Epidermal melanocyte (primary cell): ENCODE data around the gene COG7.
"Not testable (repeated sequence)": the region's sequence is repeated elsewhere in the genome, so short reads cannot be mapped to it uniquely, and the experiment has no call there.

Source experiments
- DNase-seq: peaks from one replicate; pipeline ENCODE4 v3.0.0; 2011; ENCODE audit warnings: low spot score; ENCODE audit not compliant: insufficient read length

COG7 gene

DNA sequence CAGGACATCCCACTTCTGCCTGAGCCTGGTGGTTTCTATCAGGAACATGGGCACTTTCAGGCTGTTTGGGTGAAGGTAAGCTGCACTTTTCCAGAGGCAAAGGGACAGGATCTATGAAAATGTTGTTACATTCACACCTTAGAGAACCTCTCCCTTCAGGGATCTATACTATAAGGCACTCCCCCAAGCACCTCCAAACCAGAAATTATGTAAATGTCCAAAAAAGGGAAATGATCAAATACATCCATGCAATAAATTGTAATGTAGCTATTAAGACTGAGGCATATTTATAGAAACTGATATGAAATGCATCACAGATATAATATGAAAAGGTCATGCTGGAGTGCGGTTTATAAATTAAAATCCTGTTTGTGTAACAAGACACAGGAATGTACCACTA, 23.3 kb upstream of the COG7 start:
- no peak for DNase-seq

GRCh38 chr16:23469814-23470213, 16.8 kb upstream of the COG7 start:
- no peak for DNase-seq

DNA sequence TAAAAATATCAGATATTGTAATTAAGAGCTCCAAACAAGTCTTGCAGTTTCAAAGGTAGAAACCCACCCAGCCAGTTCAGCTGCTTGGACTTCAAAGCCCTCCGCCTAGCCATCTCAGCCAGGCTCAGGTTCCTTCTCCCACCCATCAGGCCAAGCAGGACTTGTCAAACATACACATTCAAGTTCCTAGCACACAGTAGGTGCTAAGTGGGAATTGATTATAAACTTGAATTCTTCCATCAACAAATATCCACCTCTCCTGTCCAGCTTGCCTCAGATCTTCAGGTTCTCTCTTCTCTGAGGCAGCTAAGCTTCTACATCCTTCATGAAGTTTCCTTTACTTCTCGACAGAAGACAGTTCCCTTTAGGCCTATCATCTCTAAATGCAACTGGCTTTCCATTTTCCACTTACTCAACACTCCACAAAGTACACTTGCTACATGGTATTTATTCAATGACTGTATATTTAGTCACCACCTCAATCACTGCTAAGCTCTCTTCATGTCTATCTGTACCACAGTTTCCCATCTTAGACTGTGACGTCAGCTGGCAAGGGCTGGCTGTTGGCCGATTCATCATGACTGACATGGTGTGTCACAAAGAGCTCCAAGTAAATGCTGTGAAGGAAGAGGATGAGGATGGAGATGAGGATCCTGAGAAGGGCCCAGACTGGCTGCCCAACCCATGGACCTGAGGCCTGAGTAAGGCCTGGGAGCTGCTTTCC, 13.3 kb upstream of the COG7 start:
- no peak for DNase-seq

DNA sequence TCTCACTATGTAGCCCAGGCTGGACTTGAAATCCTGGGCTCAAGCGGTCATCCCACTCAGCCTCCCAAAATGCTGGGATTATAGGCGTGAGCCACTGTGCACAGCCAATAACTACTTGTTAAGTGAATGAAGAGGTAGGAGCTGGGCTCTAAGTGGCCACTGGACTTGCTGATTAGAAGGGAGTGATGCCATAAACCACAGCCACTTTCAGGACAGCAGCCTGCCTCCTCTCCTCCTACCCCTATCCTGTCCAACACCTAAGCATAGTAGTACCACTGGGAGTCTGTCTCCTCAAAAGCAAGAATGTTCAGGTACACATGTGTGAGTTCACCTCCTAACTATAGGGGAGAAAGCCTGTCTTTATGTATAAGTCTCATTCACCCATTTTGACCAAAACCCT, 12.2 kb upstream of the COG7 start:
- DNase-seq: no peak

- DNase-seq: no peak
Measured at GRCh38 chr16:23464196-23464595, 11.2 kb upstream of the COG7 start.

- peak; percentile 30 for DNase-seq
Measured at GRCh38 chr16:23462994-23463393, 10.0 kb upstream of the COG7 start.

DNA sequence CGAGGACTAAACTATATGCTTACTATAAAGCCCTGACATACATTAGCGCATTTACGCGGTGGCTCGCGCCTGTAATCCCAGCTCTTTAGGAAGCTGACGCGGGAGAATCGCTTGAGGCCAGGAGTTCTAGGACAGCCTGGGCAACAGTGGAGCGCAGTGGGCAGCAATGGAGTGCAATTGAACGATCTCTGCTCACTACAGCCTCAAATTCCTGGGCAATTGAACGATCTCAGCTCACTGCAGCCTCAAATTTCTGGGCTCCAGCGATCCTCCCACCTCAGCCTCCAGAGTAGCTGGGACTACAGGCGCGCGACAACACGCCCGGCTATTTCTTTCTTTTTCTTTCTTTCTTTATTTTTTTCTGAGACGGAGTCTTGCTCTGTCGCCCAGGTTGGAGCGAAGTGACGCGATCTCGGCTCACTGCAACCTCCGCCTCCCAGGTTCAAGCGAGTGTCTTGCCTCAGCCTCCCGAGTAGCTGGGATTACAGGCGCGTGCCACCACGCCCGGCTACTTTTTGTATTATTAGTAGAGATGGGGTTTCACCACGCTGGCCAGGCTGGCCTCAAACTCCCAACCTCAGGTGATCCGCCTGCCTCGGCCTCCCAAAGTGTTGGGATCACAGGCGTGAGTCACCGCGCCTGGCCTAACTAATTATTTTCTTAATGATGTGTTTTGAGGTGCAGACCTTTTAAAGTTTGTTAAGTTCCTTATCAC, 506 bp upstream of the COG7 start:
- DNase-seq: no peak

GRCh38 chr16:23452221-23452571, 793 bp downstream of the COG7 start:
- no peak for DNase-seq

DNA sequence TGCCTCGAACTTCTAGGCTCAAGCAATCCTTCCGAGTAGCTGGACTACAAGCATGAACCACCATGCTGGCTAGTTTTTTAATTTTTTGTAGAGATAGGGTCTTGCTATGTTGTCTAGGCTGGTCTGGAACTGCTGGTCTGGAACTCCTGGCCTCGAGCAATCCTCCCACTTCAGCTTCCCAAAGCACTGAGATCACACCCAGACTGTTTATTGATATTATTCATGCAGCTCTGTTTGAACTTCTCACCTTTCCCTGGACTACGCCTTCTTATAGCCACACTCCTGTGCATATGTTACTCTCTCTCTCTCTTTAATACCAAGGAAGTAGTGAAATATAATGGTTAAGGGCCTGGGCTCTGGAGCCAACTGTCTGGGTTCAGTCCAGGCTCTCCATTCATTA, 4.6 kb downstream of the COG7 start:
- no peak for DNase-seq

GRCh38 chr16:23437542-23437941, 15.4 kb downstream of the COG7 start:
- not testable (repeated sequence) for DNase-seq

DNA sequence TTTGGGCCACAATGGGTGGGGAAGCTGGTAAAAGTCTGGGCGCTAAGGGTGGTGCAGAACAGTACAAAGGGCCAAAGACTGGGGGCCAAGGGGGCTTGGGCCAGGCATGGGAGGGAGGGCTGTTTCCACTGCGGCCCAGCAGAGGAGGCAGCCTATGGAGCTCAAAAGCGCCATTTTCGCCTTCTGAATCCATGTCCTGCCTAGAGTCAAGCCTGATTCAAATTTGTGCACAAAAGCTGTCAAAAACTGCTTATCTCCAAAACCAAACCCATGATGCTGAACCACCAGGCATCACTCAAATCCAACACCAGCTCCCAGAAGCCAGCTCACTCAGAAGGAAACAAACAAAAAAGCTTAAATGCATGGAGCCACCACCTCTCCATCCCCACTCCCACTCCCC, 16.0 kb downstream of the COG7 start:
- no peak for DNase-seq

GRCh38 chr16:23435500-23435899, 17.5 kb downstream of the COG7 start:
- DNase-seq: peak; percentile 29

GRCh38 chr16:23434380-23434779, 18.6 kb downstream of the COG7 start:
- DNase-seq: peak; percentile 35

- DNase-seq: no peak
Measured at GRCh38 chr16:23433261-23433920, 19.6 kb downstream of the COG7 start.

DNA sequence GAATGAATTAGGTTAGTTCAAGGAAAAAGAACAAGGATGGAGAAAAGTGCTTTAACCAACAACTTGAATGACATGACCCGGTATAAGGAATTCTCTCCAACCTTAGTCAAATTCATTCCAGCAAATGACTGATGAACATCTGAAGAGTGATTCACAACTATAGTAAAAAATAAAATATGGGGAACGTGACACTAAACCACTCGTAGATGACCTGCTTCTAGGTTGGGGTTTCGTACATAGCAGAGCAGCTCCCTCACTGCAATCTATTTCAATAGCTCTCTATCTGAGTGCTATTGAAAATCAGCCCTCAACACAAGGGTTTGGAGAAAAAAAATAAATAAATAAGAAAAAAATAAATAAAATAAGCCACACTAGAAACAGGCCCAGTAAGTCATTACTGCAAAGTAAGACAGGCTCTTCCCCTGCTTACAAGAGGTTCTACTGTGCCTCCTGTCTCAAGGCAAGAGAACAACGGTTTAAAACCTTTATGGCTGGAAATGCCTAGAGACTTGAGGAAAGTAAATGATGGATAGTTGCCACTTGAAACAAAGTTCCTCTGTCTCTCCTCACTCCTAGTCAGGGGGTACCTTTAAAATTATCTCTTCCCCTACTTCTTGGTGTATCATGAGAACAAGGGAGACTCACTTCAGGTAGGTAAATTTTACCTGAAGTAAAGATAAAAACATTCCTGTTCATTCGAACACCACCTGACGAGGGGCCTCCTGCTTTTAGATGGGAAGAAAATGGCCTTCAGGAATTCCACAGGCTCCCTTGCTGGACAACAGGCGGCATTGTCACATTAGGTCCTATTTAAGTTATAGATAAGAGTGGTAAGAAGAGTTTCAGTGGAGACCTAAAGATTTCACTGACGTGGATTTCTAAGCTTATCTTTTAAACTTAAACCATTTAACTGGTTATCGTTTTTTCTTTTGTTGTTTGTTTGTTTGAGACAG, 20.5 kb downstream of the COG7 start:
- no peak for DNase-seq

DNA sequence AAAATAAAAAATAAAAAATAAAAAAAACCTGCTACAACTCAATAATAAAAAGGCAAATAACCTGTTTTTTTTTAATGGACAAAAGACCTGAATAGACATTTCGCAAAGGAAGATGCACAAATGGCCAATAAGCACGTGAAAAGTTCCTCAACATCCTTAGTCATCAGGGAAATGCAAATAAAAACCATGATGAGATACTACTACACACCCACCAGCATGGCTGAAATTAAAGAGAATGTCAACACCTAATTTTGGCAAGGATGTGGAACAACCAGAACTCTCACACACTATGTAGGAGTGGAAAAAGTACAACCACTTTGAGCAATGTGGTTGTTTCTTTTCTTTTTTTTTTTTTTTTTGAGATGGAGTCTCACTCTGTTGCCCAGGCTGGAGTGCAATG, 24.6 kb downstream of the COG7 start:
- no peak for DNase-seq

GRCh38 chr16:23424292-23424958, 28.6 kb downstream of the COG7 start:
- DNase-seq: no peak

DNA sequence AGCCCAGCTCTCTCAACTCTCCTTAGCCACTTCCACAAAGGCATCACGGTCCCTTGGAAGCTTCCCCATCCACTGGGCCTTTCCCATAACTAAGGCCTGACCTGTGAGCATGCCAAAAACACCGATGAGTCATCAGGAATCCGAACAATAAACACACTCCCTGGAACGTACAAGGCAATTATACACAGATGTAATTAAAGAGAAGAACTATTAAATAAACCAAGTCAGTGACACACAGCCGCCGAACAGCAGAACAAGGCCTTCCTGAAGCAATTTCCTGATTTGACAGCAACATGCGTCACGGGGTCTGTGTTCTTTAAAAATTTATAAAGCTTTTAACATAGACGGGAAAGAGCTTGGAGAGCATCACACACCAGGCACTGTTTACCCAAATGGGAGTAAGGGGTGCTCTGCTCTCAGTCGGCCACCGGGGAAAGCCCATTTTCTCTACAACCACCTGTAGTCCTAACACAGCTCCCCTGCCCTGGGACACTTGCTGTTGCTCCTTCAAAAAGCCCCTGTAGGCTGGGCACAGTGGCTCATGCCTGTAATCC, 29.4 kb downstream of the COG7 start:
- peak; percentile 33 for DNase-seq

- DNase-seq: no peak
Measured at GRCh38 chr16:23420011-23420410, 33.0 kb downstream of the COG7 start.

- no peak for DNase-seq
Measured at GRCh38 chr16:23416816-23417215, 36.2 kb downstream of the COG7 start.

- DNase-seq: no peak
Measured at GRCh38 chr16:23414731-23415130, 38.3 kb downstream of the COG7 start.
